ENCODE results near the gene USP34.
A peak's percentile ranks its signal among the peaks of the same experiment; 100 is the strongest.
"Not testable (repeated sequence)": the region's sequence is repeated elsewhere in the genome, so short reads cannot be mapped to it uniquely, and the experiment has no call there.

USP34 gene

DNA sequence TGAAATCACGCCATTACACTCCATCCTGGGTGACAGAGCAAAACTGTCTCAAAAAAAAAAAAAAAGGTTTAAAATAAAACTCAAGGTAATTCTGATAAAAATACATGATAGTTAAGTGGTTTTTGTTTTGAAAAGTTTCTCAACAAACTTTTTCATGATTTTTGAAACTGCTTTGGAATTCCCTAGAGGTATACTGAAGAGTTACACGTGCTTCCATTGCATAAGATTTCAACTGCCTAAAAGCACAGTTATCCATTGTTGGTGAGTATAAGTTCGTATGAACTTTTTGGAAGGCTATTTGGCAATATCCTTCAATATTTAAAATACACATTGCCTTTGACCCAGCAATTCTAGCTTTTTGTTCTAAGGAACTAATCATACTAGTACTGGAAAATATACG, 74.9 kb downstream of the USP34 start:
- no peak for DNase-seq (ENCODE audit: low read depth)
- Histone ChIP-seq H3K4me3 (ENCODE audit: low read length) (no peak overlapping the region), H3K27me3 (replicated peaks; ENCODE audit: control insufficient read depth, insufficient read depth, low read length) (no peaks in the 10 kb centered on the region), H3K9me3 (ENCODE audit: control insufficient read depth, low read length) (no peaks in the 10 kb centered on the region), H3K36me3 (ENCODE audit: control insufficient read depth, insufficient read depth, low read length, severe bottlenecking) (peaks cover 16% of the 10 kb centered on the region), H3K9ac (ENCODE audit: low read length) (no peak overlapping the region), H3K4me1 (ENCODE audit: control insufficient read depth, insufficient read depth, low read length) (no peaks in the 10 kb centered on the region)

GRCh38 chr2:61387588-61387987, 83.3 kb downstream of the USP34 start:
- H3K9me3 ChIP-seq (ENCODE audit: control insufficient read depth, low read length); DNase-seq (ENCODE audit: low read depth); H3K4me1 ChIP-seq (ENCODE audit: control insufficient read depth, insufficient read depth, low read length); H3K4me3 ChIP-seq (ENCODE audit: low read length); H3K9ac ChIP-seq (ENCODE audit: low read length); H3K27me3 ChIP-seq (replicated peaks; ENCODE audit: control insufficient read depth, insufficient read depth, low read length): not testable (repeated sequence)
- peaks cover 29% of the 10 kb centered on the region for H3K36me3 ChIP-seq (ENCODE audit: control insufficient read depth, insufficient read depth, low read length, severe bottlenecking)

- peaks cover 11% of the 10 kb centered on the region for H3K4me1 ChIP-seq (ENCODE audit: control insufficient read depth, insufficient read depth, low read length)
- H3K36me3 ChIP-seq (ENCODE audit: control insufficient read depth, insufficient read depth, low read length, severe bottlenecking): peaks cover 61% of the 10 kb centered on the region
- H3K4me3 ChIP-seq (ENCODE audit: low read length); H3K9me3 ChIP-seq (ENCODE audit: control insufficient read depth, low read length); H3K27me3 ChIP-seq (replicated peaks; ENCODE audit: control insufficient read depth, insufficient read depth, low read length); H3K9ac ChIP-seq (ENCODE audit: low read length); DNase-seq (ENCODE audit: low read depth): not testable (repeated sequence)
These were observed 90.0 kb downstream of the USP34 start for GRCh38 chr2:61380882-61381197.

- H3K9me3 ChIP-seq (ENCODE audit: control insufficient read depth, low read length): no peaks in the 10 kb centered on the region
- peaks cover 62% of the 10 kb centered on the region for H3K36me3 ChIP-seq (ENCODE audit: control insufficient read depth, insufficient read depth, low read length, severe bottlenecking)
- DNase-seq (ENCODE audit: low read depth): peak; percentile 48
- H3K4me3 ChIP-seq (ENCODE audit: low read length): no peak overlapping the region
- H3K4me1 ChIP-seq (ENCODE audit: control insufficient read depth, insufficient read depth, low read length): peaks cover 11% of the 10 kb centered on the region
- H3K27me3 ChIP-seq (replicated peaks; ENCODE audit: control insufficient read depth, insufficient read depth, low read length): no peaks in the 10 kb centered on the region
- no peak overlapping the region for H3K9ac ChIP-seq (ENCODE audit: low read length)
These were observed 90.6 kb downstream of the USP34 start for GRCh38 chr2:61380056-61380881.

DNA sequence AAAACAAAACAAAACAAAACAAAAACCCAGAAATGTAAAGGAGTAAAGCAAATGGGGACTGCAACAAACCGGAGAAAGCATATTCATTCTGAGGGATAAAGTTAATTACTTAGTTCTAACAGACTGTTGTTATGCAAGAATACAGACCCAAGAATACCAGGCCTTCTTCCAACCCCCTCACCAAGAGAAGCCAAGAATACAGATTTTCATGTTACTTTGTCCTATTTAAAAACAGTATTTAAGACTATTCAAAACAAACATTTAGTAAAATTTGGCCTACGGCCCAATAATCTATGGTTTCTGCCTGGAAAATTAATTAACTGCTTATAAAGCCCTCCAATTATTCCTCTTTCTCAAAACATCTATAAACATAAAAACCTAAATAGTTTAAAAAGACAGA, 91.4 kb downstream of the USP34 start:
- Histone ChIP-seq H3K36me3 (ENCODE audit: control insufficient read depth, insufficient read depth, low read length, severe bottlenecking) (peaks cover 69% of the 10 kb centered on the region), H3K9ac (ENCODE audit: low read length) (no peak overlapping the region), H3K27me3 (replicated peaks; ENCODE audit: control insufficient read depth, insufficient read depth, low read length) (no peaks in the 10 kb centered on the region), H3K4me1 (ENCODE audit: control insufficient read depth, insufficient read depth, low read length) (peaks cover 11% of the 10 kb centered on the region), H3K9me3 (ENCODE audit: control insufficient read depth, low read length) (no peaks in the 10 kb centered on the region), H3K4me3 (ENCODE audit: low read length) (no peak overlapping the region)
- DNase-seq (ENCODE audit: low read depth): peak; percentile 27

- Histone ChIP-seq H3K27me3 (replicated peaks; ENCODE audit: control insufficient read depth, insufficient read depth, low read length) (no peaks in the 10 kb centered on the region), H3K36me3 (ENCODE audit: control insufficient read depth, insufficient read depth, low read length, severe bottlenecking) (peaks cover 81% of the 10 kb centered on the region), H3K4me3 (ENCODE audit: low read length) (no peak overlapping the region), H3K4me1 (ENCODE audit: control insufficient read depth, insufficient read depth, low read length) (peaks cover 11% of the 10 kb centered on the region), H3K9ac (ENCODE audit: low read length) (no peak overlapping the region), H3K9me3 (ENCODE audit: control insufficient read depth, low read length) (no peaks in the 10 kb centered on the region)
- DNase-seq (ENCODE audit: low read depth): no peak
These were observed 92.6 kb downstream of the USP34 start for GRCh38 chr2:61378281-61378680.

- Histone ChIP-seq H3K27me3 (replicated peaks; ENCODE audit: control insufficient read depth, insufficient read depth, low read length) (no peaks in the 10 kb centered on the region), H3K4me3 (ENCODE audit: low read length) (no peak overlapping the region), H3K9me3 (ENCODE audit: control insufficient read depth, low read length) (no peaks in the 10 kb centered on the region), H3K36me3 (ENCODE audit: control insufficient read depth, insufficient read depth, low read length, severe bottlenecking) (peaks cover 76% of the 10 kb centered on the region), H3K4me1 (ENCODE audit: control insufficient read depth, insufficient read depth, low read length) (peaks cover 11% of the 10 kb centered on the region), H3K9ac (ENCODE audit: low read length) (no peak overlapping the region)
- DNase-seq (ENCODE audit: low read depth): no peak
These were observed 93.8 kb downstream of the USP34 start for GRCh38 chr2:61377046-61377445.

DNA sequence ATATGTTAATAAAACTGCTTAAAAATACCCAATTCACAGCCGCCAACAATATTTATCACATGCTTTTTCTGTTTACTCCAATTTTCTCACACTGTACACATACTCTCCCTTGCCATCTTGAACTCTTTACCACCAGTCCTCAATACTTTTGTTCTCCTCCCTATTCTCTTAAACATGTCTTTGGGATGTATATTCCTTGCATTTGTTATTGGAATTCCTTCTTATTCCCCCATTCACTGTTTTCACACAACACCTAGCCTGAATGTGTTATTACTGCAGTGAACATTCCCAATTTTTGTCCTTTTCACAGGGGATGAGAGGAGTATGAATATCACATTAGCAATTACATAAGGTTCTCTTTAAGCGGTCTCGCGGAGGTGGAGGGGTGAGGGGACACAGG, 94.7 kb downstream of the USP34 start:
- H3K9me3 ChIP-seq (ENCODE audit: control insufficient read depth, low read length): no peaks in the 10 kb centered on the region
- no peak overlapping the region for H3K9ac ChIP-seq (ENCODE audit: low read length)
- DNase-seq (ENCODE audit: low read depth): no peak
- no peaks in the 10 kb centered on the region for H3K27me3 ChIP-seq (replicated peaks; ENCODE audit: control insufficient read depth, insufficient read depth, low read length)
- H3K4me3 ChIP-seq (ENCODE audit: low read length): no peak overlapping the region
- peaks cover 11% of the 10 kb centered on the region for H3K4me1 ChIP-seq (ENCODE audit: control insufficient read depth, insufficient read depth, low read length)
- H3K36me3 ChIP-seq (ENCODE audit: control insufficient read depth, insufficient read depth, low read length, severe bottlenecking): peaks cover 77% of the 10 kb centered on the region

DNA sequence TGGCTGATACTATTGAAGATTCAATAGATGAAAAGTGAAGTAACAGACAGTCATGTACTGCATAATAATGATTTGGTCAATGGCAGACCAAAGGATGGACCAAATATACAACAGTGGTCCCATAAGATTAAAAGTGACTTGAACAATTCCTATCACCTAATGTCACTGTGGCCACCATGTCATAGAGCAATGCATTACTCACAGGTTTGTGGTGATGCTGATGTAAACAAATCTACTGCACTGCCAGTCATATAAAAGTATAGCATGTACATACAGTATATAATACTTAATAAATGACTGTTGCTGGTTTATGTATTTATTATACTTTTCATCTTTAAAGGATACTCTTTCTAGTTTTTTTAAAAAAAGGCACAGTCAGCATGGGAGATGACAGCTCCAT, 99.9 kb downstream of the USP34 start:
- H3K4me1 ChIP-seq (ENCODE audit: control insufficient read depth, insufficient read depth, low read length): no peaks in the 10 kb centered on the region
- no peak overlapping the region for H3K9ac ChIP-seq (ENCODE audit: low read length)
- no peak for DNase-seq (ENCODE audit: low read depth)
- H3K4me3 ChIP-seq (ENCODE audit: low read length): no peak overlapping the region
- H3K36me3 ChIP-seq (ENCODE audit: control insufficient read depth, insufficient read depth, low read length, severe bottlenecking): peaks cover 75% of the 10 kb centered on the region
- no peaks in the 10 kb centered on the region for H3K9me3 ChIP-seq (ENCODE audit: control insufficient read depth, low read length)
- no peaks in the 10 kb centered on the region for H3K27me3 ChIP-seq (replicated peaks; ENCODE audit: control insufficient read depth, insufficient read depth, low read length)

DNA sequence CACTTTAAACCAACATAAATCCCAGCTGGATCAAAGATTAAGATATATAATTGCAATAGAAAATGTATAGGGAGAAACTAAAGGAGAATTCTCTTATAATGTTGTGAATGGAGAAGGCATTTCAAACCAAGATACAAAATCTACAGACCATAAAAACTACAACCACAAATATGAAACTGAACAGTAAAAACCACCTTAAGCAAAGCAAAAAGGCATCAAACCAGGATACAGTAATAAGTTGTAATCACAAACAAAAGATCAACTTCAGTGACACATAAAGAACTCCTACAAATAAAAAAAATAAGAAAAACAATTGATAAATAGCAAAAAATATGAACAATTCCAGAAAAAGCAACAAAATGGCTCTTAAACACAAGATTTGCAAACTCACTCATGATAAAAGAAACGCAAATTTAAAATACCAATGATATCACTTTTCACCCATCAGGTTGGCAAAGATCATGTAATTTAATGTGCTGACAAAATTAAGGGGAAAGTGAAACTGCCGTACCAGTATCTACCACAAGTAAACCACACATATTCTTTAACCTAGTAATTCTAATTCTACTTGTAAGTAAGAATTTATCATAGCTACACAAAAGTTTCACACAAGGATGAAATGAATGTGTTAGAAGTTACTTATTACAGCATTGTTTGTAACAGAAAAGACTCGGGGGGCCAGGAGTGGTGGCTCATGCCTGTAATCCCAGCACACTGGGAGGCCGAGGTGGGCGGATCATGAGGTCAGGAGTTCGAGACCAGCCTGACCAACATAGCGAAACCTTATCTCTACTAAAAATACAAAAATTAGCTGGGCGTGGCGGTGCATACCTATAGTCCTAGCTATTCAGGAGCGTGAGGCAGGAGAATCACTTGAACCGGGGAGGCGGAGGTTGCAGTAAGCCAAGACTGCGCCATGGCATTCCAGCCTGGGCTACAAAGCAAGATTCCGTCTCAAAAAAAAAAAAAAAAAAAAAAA, 101.9 kb downstream of the USP34 start:
- H3K4me3 ChIP-seq (ENCODE audit: low read length): no peak overlapping the region
- no peaks in the 10 kb centered on the region for H3K9me3 ChIP-seq (ENCODE audit: control insufficient read depth, low read length)
- peaks cover 4% of the 10 kb centered on the region for H3K4me1 ChIP-seq (ENCODE audit: control insufficient read depth, insufficient read depth, low read length)
- no peak for DNase-seq (ENCODE audit: low read depth)
- peaks cover 62% of the 10 kb centered on the region for H3K36me3 ChIP-seq (ENCODE audit: control insufficient read depth, insufficient read depth, low read length, severe bottlenecking)
- no peaks in the 10 kb centered on the region for H3K27me3 ChIP-seq (replicated peaks; ENCODE audit: control insufficient read depth, insufficient read depth, low read length)
- H3K9ac ChIP-seq (ENCODE audit: low read length): no peak overlapping the region

GRCh38 chr2:61367177-61367576, 103.7 kb downstream of the USP34 start:
- H3K4me3 ChIP-seq (ENCODE audit: low read length): no peak overlapping the region
- H3K9ac ChIP-seq (ENCODE audit: low read length): no peak overlapping the region
- no peaks in the 10 kb centered on the region for H3K9me3 ChIP-seq (ENCODE audit: control insufficient read depth, low read length)
- no peaks in the 10 kb centered on the region for H3K27me3 ChIP-seq (replicated peaks; ENCODE audit: control insufficient read depth, insufficient read depth, low read length)
- H3K4me1 ChIP-seq (ENCODE audit: control insufficient read depth, insufficient read depth, low read length): peaks cover 4% of the 10 kb centered on the region
- peaks cover 56% of the 10 kb centered on the region for H3K36me3 ChIP-seq (ENCODE audit: control insufficient read depth, insufficient read depth, low read length, severe bottlenecking)
- no peak for DNase-seq (ENCODE audit: low read depth)
